Trophoblast cell (in vitro differentiated cells and primary cell): ENCODE measurements around the gene TCERG1L.
"Not testable (repeated sequence)": the region's sequence is repeated elsewhere in the genome, so short reads cannot be mapped to it uniquely, and the experiment has no call there.

Source experiments
- DNase-seq, 2 donors: peaks; one replicate each; pipeline ENCODE4 v3.0.0-alpha.2; 2016
- H2AFZ ChIP-seq: 2 replicates; pipeline ENCODE4 v1.6.1; 2013; ENCODE audit warnings: low read length, moderate library complexity, mild to moderate bottlenecking; ENCODE audit not compliant: insufficient read depth, poor library complexity
- H2AK5ac ChIP-seq: 2 replicates; pipeline ENCODE4 v1.6.1; 2013; ENCODE audit warnings: mild to moderate bottlenecking, low read length
- H2BK120ac ChIP-seq: 2 replicates; pipeline ENCODE4 v1.6.1; 2013; ENCODE audit warnings: low read length, mild to moderate bottlenecking, moderate library complexity; ENCODE audit not compliant: insufficient read depth, poor library complexity
- H2BK12ac ChIP-seq: 2 replicates; pipeline ENCODE4 v1.6.1; 2013; ENCODE audit warnings: mild to moderate bottlenecking, low read length, moderate library complexity
- H2BK5ac ChIP-seq: 2 replicates; pipeline ENCODE4 v1.6.1; 2013; ENCODE audit warnings: low read length, low read depth, moderate library complexity, mild to moderate bottlenecking; ENCODE audit not compliant: poor library complexity
- H3K14ac ChIP-seq: 2 replicates; pipeline ENCODE4 v1.6.1; 2013; ENCODE audit warnings: mild to moderate bottlenecking, low read length
- H3K18ac ChIP-seq: 2 replicates; pipeline ENCODE4 v1.6.1; 2013; ENCODE audit warnings: mild to moderate bottlenecking, low read length
- H3K23ac ChIP-seq: 2 replicates; pipeline ENCODE4 v1.6.1; 2013; ENCODE audit warnings: low read length
- H3K27ac ChIP-seq: 2 replicates; pipeline ENCODE4 v1.5.1; 2013; ENCODE audit warnings: low read depth, mild to moderate bottlenecking, inconsistent platforms, low read length, moderate library complexity
- H3K27me3 ChIP-seq: 2 replicates; pipeline ENCODE4 v1.6.1; 2013; ENCODE audit warnings: inconsistent platforms, mild to moderate bottlenecking, low read length, moderate library complexity; ENCODE audit not compliant: insufficient read depth
- H3K36me3 ChIP-seq, 2 experiments: 1 replicate in 1 of 2; 2 replicates in 1 of 2; pipeline ENCODE4 v1.6.1; 2013; ENCODE audit warnings: low read length in 2 of 2, mild to moderate bottlenecking in 2 of 2, moderate library complexity in 1 of 2; ENCODE audit not compliant: insufficient read depth in 2 of 2, control insufficient read depth in 1 of 2
- H3K4ac ChIP-seq: 2 replicates; pipeline ENCODE4 v1.6.1; 2013; ENCODE audit warnings: low read depth, mild to moderate bottlenecking, low read length, moderate library complexity
- H3K4me1 ChIP-seq, 2 experiments: 1 replicate in 1 of 2; 2 replicates in 1 of 2; pipeline ENCODE4 v1.6.1; 2013; ENCODE audit warnings: low read length in 2 of 2, mild to moderate bottlenecking in 2 of 2, moderate library complexity in 1 of 2; ENCODE audit not compliant: insufficient read depth in 2 of 2, control insufficient read depth in 1 of 2
- H3K4me2 ChIP-seq: 2 replicates; pipeline ENCODE4 v1.6.1; 2013; ENCODE audit warnings: inconsistent platforms, mild to moderate bottlenecking, low read length, moderate library complexity
- H3K4me3 ChIP-seq: 2 replicates; pipeline ENCODE4 v1.5.1; 2013; ENCODE audit warnings: mild to moderate bottlenecking, low read depth, low read length, inconsistent platforms
- H3K79me1 ChIP-seq: one replicate; pipeline ENCODE4 v1.6.1; 2013; ENCODE audit warnings: low read length
- H3K79me2 ChIP-seq: 2 replicates; pipeline ENCODE4 v1.6.1; 2013; ENCODE audit warnings: low read length, mild to moderate bottlenecking; ENCODE audit not compliant: control insufficient read depth, insufficient read depth, poor library complexity
- H3K9ac ChIP-seq: 2 replicates; pipeline ENCODE4 v1.6.1; 2013; ENCODE audit warnings: mild to moderate bottlenecking, low read length
- H3K9me3 ChIP-seq: 2 replicates; pipeline ENCODE4 v1.6.1; 2013; ENCODE audit warnings: low read depth, mild to moderate bottlenecking, control low read depth, inconsistent platforms, low read length; ENCODE audit not compliant: insufficient read depth
- H4K12ac ChIP-seq: 2 replicates; pipeline ENCODE4 v1.6.1; 2013; ENCODE audit warnings: low read depth, mild to moderate bottlenecking, low read length, moderate library complexity
- H4K8ac ChIP-seq: 2 replicates; pipeline ENCODE4 v1.6.1; 2013; ENCODE audit warnings: low read depth, mild to moderate bottlenecking, low read length, moderate library complexity
- H4K91ac ChIP-seq: one replicate; pipeline ENCODE4 v1.6.1; 2013; ENCODE audit warnings: low read depth, mild to moderate bottlenecking, low read length, moderate library complexity
- WGBS: extraction: QIAGEN DNeasy Blood & Tissue Kit; methylation state at CpG from one replicate; pipeline ENCODE4 v1.1.7; 2013; ENCODE audit warnings: missing lambda C conversion rate; ENCODE audit not compliant: insufficient read length, insufficient coverage; ENCODE audit errors: extremely low coverage; 5-methylcytosine and 5-hydroxymethylcytosine counted together

The TCERG1L gene

DNA sequence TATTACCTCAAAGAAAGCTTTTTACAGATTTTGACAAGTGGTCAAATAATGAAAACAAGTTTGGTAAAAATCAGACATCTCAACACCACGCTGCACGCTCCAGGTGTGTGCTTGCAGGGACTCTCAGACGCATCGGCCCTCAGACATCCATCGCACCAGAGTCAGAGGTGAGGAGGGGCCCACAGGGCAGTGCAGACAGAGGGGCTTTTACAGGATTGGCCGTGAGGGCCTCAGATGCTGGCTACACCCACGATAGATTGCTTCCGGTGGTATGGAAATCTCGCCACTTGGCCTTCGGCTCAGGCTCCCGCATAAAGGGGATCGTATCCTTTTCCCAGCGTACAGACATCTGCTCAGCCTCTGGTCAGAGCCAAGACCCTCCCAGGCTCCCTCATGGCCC, 72.1 kb downstream of the TCERG1L start:
- Histone ChIP-seq H4K8ac (no peak overlapping the region), H4K12ac (no peak overlapping the region), H3K4ac (no peak overlapping the region), H2BK5ac (no peak overlapping the region), H2BK12ac (no peak overlapping the region), H3K27ac (no peak overlapping the region), H2BK120ac (no peak overlapping the region), H3K9ac (no peak overlapping the region), H3K27me3 (no peaks in the 10 kb centered on the region), H2AK5ac (no peak overlapping the region), H3K79me2 (no peaks in the 10 kb centered on the region), H3K14ac (no peak overlapping the region), H3K4me3 (no peak overlapping the region), H4K91ac (no peak overlapping the region), H3K9me3 (peaks cover 4% of the 10 kb centered on the region), H3K36me3 (peaks cover 0 to 1% of the 10 kb centered on the region in 2 experiments), H3K79me1 (no peaks in the 10 kb centered on the region), H3K4me1 (no peaks in the 10 kb centered on the region), H3K18ac (no peak overlapping the region), H3K4me2 (no peak overlapping the region), H2AFZ (no peak overlapping the region), H3K23ac (no peak overlapping the region)
- no peak for DNase-seq
- no CpG with 5 or more reads among the region's 13 CpGs for WGBS

GRCh38 chr10:131238669-131239280, 72.7 kb downstream of the TCERG1L start:
- H3K9me3 ChIP-seq: peaks cover 4% of the 10 kb centered on the region
- H3K4me3 ChIP-seq: no peak overlapping the region
- no peak for DNase-seq
- H3K79me2 ChIP-seq: no peaks in the 10 kb centered on the region
- no peak overlapping the region for H3K23ac ChIP-seq
- H2BK12ac ChIP-seq: no peak overlapping the region
- H3K4me1 ChIP-seq: no peaks in the 10 kb centered on the region
- H3K79me1 ChIP-seq: no peaks in the 10 kb centered on the region
- no peaks in the 10 kb centered on the region for H3K27me3 ChIP-seq
- H2AFZ ChIP-seq: no peak overlapping the region
- H2BK5ac ChIP-seq: no peak overlapping the region
- no peak overlapping the region for H3K18ac ChIP-seq
- no peak overlapping the region for H3K4ac ChIP-seq
- no peak overlapping the region for H3K14ac ChIP-seq
- H3K9ac ChIP-seq: no peak overlapping the region
- no peak overlapping the region for H2AK5ac ChIP-seq
- H4K12ac ChIP-seq: no peak overlapping the region
- H3K36me3 ChIP-seq: peaks cover 0 to 1% of the 10 kb centered on the region in 2 experiments
- no peak overlapping the region for H2BK120ac ChIP-seq
- WGBS: no CpG with 5 or more reads among the region's 13 CpGs
- no peak overlapping the region for H3K27ac ChIP-seq
- no peak overlapping the region for H4K91ac ChIP-seq
- H4K8ac ChIP-seq: no peak overlapping the region
- no peak overlapping the region for H3K4me2 ChIP-seq

- Histone ChIP-seq H3K4me3 (no peak overlapping the region), H3K4me1 (no peaks in the 10 kb centered on the region), H3K36me3 (peaks cover 0 to 1% of the 10 kb centered on the region in 2 experiments), H4K8ac (no peak overlapping the region), H2BK120ac (no peak overlapping the region), H3K27ac (no peak overlapping the region), H2AK5ac (no peak overlapping the region), H4K91ac (no peak overlapping the region), H3K9ac (no peak overlapping the region), H2BK12ac (no peak overlapping the region), H2BK5ac (no peak overlapping the region), H3K79me2 (no peaks in the 10 kb centered on the region), H3K14ac (no peak overlapping the region), H3K9me3 (peaks cover 4% of the 10 kb centered on the region), H2AFZ (no peak overlapping the region), H3K4me2 (no peak overlapping the region), H3K79me1 (no peaks in the 10 kb centered on the region), H3K18ac (no peak overlapping the region), H3K4ac (no peak overlapping the region), H3K27me3 (no peaks in the 10 kb centered on the region), H4K12ac (no peak overlapping the region), H3K23ac (no peak overlapping the region)
- no peak for DNase-seq
- no CpG with 5 or more reads among the region's 20 CpGs for WGBS
Measured at GRCh38 chr10:131237991-131238651, 73.4 kb downstream of the TCERG1L start.

- not testable (repeated sequence) for DNase-seq, H3K9ac ChIP-seq, H2AK5ac ChIP-seq, H3K4me1 ChIP-seq, H3K4ac ChIP-seq, H3K79me2 ChIP-seq, H3K4me2 ChIP-seq, H2BK5ac ChIP-seq, H2AFZ ChIP-seq, H3K18ac ChIP-seq, H3K4me3 ChIP-seq, H3K9me3 ChIP-seq, H3K79me1 ChIP-seq, H2BK120ac ChIP-seq, H3K14ac ChIP-seq, H2BK12ac ChIP-seq, H4K91ac ChIP-seq, H4K8ac ChIP-seq, H3K36me3 ChIP-seq, H3K23ac ChIP-seq, H3K27me3 ChIP-seq, H3K27ac ChIP-seq, H4K12ac ChIP-seq
- 100% methylated on average over 1 of the region's 13 CpGs for WGBS
Measured at GRCh38 chr10:131234606-131235005, 76.9 kb downstream of the TCERG1L start.
